GM23338 (cell line): Measurements from ENCODE around the gene VPREB3. TPM values are rescaled to one million over a fixed set of nuclear protein-coding genes. Genes with fewer than 3 reads are reported as not detected.

ENCODE experiments used
- ATAC-seq: fragments of 200-7000 bp; cut with Tn5 transposase; 3 replicates; pipeline ENCODE4 v1.9.1; 2020
- DNase-seq: peaks from one replicate; pipeline ENCODE4 v3.0.0-alpha.2; 2015; ENCODE audit warnings: low spot score
- H2AFZ ChIP-seq: fragments of 200-600 bp; sonication (generic); 2 replicates; pipeline ENCODE4 v1.8.0; 2016; ENCODE audit warnings: antibody characterized with exemption, mild to moderate bottlenecking, moderate library complexity
- H3F3A ChIP-seq: fragments of 200-600 bp; sonication (generic); replicated peaks from 2 replicates; pipeline ENCODE4 v1.8.0; 2017; ENCODE audit warnings: antibody characterized with exemption, mixed run types, low read depth
- H3K27ac ChIP-seq: fragments of 200-600 bp; sonication (generic); 2 replicates; pipeline ENCODE4 v1.6.1; 2016; ENCODE audit warnings: low read depth
- H3K27me3 ChIP-seq: fragments of 200-600 bp; sonication (generic); 2 replicates; pipeline ENCODE4 v1.8.0; 2016; ENCODE audit warnings: mild to moderate bottlenecking, mixed run types, moderate library complexity; ENCODE audit not compliant: insufficient read depth
- H3K36me3 ChIP-seq: fragments of 200-600 bp; sonication (generic); 2 replicates; pipeline ENCODE4 v1.8.0; 2016; ENCODE audit warnings: mild to moderate bottlenecking; ENCODE audit not compliant: insufficient read depth
- H3K4me1 ChIP-seq: fragments of 200-600 bp; sonication (generic); 2 replicates; pipeline ENCODE4 v1.8.0; 2016; ENCODE audit warnings: mild to moderate bottlenecking, moderate library complexity; ENCODE audit not compliant: insufficient read depth
- H3K4me2 ChIP-seq: fragments of 200-600 bp; sonication (generic); 2 replicates; pipeline ENCODE4 v1.7.1; 2017; ENCODE audit warnings: mixed run types
- H3K4me3 ChIP-seq: fragments of 200-600 bp; sonication (generic); 2 replicates; pipeline ENCODE4 v1.6.1; 2016; ENCODE audit warnings: mixed run types
- H3K79me2 ChIP-seq: fragments of 200-600 bp; sonication (generic); replicated peaks from 2 replicates; pipeline ENCODE4 v1.8.0; 2017; ENCODE audit warnings: mild to moderate bottlenecking; ENCODE audit not compliant: insufficient read depth
- H3K9me2 ChIP-seq: fragments of 200-600 bp; sonication (generic); 2 replicates; pipeline ENCODE4 v1.8.0; 2017; ENCODE audit not compliant: insufficient read depth
- H4K20me1 ChIP-seq: fragments of 200-600 bp; sonication (generic); replicated peaks from 2 replicates; pipeline ENCODE4 v1.8.0; 2017; ENCODE audit warnings: mild to moderate bottlenecking; ENCODE audit not compliant: insufficient read depth
- H3K27ac Mint-ChIP-seq: 2 replicates; pipeline ENCODE4 v1.8.0; 2020; ENCODE audit warnings: inconsistent platforms, mild to moderate bottlenecking, moderate library complexity, mixed read lengths
- H3K27me3 Mint-ChIP-seq: 3 replicates; pipeline ENCODE4 v1.8.0; 2022; ENCODE audit warnings: low read depth, mild to moderate bottlenecking, moderate library complexity, mixed read lengths, inconsistent platforms; ENCODE audit not compliant: insufficient read depth, poor library complexity
- H3K36me3 Mint-ChIP-seq: 3 replicates; pipeline ENCODE4 v1.8.0; 2021; ENCODE audit warnings: low read depth, mild to moderate bottlenecking, inconsistent platforms, moderate library complexity, mixed read lengths
- H3K4me1 Mint-ChIP-seq: 3 replicates; pipeline ENCODE4 v1.8.0; 2020; ENCODE audit warnings: mild to moderate bottlenecking, inconsistent platforms, mixed read lengths
- H3K4me3 Mint-ChIP-seq: 3 replicates; pipeline ENCODE4 v1.8.0; 2021; ENCODE audit warnings: moderate library complexity, mild to moderate bottlenecking, inconsistent platforms, mixed read lengths
- H3K9me3 Mint-ChIP-seq: 3 replicates; pipeline ENCODE4 v1.8.0; 2020; ENCODE audit warnings: moderate library complexity, mild to moderate bottlenecking, inconsistent platforms, mixed read lengths
- CREB1 ChIP-seq: fragments of 250-450 bp; sonication (Bioruptor Pico); IDR thresholded peaks from 2 replicates; pipeline ENCODE4 v1.5.0; 2020; ENCODE audit warnings: low read depth, mild to moderate bottlenecking, moderate library complexity
- CTCF ChIP-seq, 2 experiments: fragments of 200-600 bp in 1 of 2; sonication (generic) in 1 of 2; conservative IDR thresholded peaks; 2 replicates each; pipeline versions ENCODE4 v1.5.1 to v1.6.1; 2016 to 2017; ENCODE audit warnings: antibody characterized with exemption in 2 of 2, low read depth in 2 of 2, mild to moderate bottlenecking in 2 of 2, moderate library complexity in 1 of 2
- ETS1 ChIP-seq: IDR thresholded peaks from 2 replicates; pipeline ENCODE4 v1.6.1; 2016; ENCODE audit warnings: antibody characterized with exemption
- EZH2 ChIP-seq: fragments of 200-600 bp; sonication (generic); IDR thresholded peaks from one replicate; pipeline ENCODE4 v1.8.0; 2017; ENCODE audit warnings: antibody characterized with exemption, mild to moderate bottlenecking, low read depth; ENCODE audit not compliant: unreplicated experiment
- JUNB ChIP-seq: IDR thresholded peaks from one replicate; pipeline ENCODE4 v1.6.1; 2016; ENCODE audit warnings: antibody characterized with exemption; ENCODE audit not compliant: unreplicated experiment
- NANOG ChIP-seq: IDR thresholded peaks from 2 replicates; pipeline ENCODE4 v1.6.1; 2016; ENCODE audit warnings: antibody characterized with exemption, borderline replicate concordance
- POLR2AphosphoS5 ChIP-seq: IDR thresholded peaks from 2 replicates; pipeline ENCODE4 v1.6.1; 2016; ENCODE audit warnings: antibody characterized with exemption, low read depth
- STAT1 ChIP-seq: IDR thresholded peaks from one replicate; pipeline ENCODE4 v1.6.1; 2016; ENCODE audit warnings: antibody characterized with exemption; ENCODE audit not compliant: unreplicated experiment
- ZNF114 ChIP-seq: fragments of 250-450 bp; sonication (Bioruptor Pico); IDR thresholded peaks from 2 replicates; pipeline ENCODE4 v1.5.0; 2020; ENCODE audit warnings: mild to moderate bottlenecking, moderate library complexity
- ZNF331 ChIP-seq: fragments of 250-450 bp; sonication (Bioruptor Pico); IDR thresholded peaks from 2 replicates; pipeline ENCODE4 v1.5.0; 2020; ENCODE audit warnings: low read depth, mild to moderate bottlenecking, moderate library complexity
- ZNF462 ChIP-seq: fragments of 250-450 bp; sonication (Bioruptor Pico); IDR thresholded peaks from 2 replicates; pipeline ENCODE4 v1.5.0; 2020; ENCODE audit warnings: mild to moderate bottlenecking, moderate library complexity
- polyA plus RNA-seq: library from polyadenylated mRNA; unstranded; fragments of >200 nt; fragmentation: Nextera tagmentation; extraction: Ambion mirVana; gene quantifications from 2 replicates; pipeline ENCODE4 v1.2.1, GENCODE V29; 2016
- total RNA-seq: library from RNA; depleted of rRNA; stranded (reverse); fragments of >200 nt; shearing (Covaris generic); gene quantifications from 2 replicates; pipeline ENCODE4 v1.2.3, GENCODE V29; 2014

The VPREB3 gene
- total and polyA plus RNA-seq, 2 experiments from 2014 or later: 1.1 TPM; not detected in 1

GRCh38 chr22:23781065-23781464, 26.8 kb upstream of the VPREB3 start:
- H3K9me3 Mint-ChIP-seq: no peaks in the 10 kb centered on the region
- Histone ChIP-seq H2AFZ (no peak overlapping the region), H3K9me2 (no peaks in the 10 kb centered on the region), H3K79me2 (no peaks in the 10 kb centered on the region), H3K4me1 (no peaks in the 10 kb centered on the region), H3K4me3 (no peak overlapping the region), H3K27me3 (no peaks in the 10 kb centered on the region), H3K27ac (no peak overlapping the region), H3F3A (no peaks in the 10 kb centered on the region), H4K20me1 (no peaks in the 10 kb centered on the region), H3K36me3 (no peaks in the 10 kb centered on the region), H3K4me2 (no peak overlapping the region)
- ATAC-seq (no peak), DNase-seq (no peak)
- H3K4me1 Mint-ChIP-seq: no peaks in the 10 kb centered on the region; the same call in 2 of the 3 replicates
- TF ChIP-seq CTCF (conservative IDR thresholded peaks at IDR 0.05; ENCODE audit: low read depth in 2 of 2) (no peak), ETS1 (no peak)
- peaks cover 6% of the 10 kb centered on the region for H3K27me3 Mint-ChIP-seq
- H3K36me3 Mint-ChIP-seq: no peaks in the 10 kb centered on the region; the same call in 2 of the 3 replicates
- H3K4me3 Mint-ChIP-seq: no peak overlapping the region
- H3K27ac Mint-ChIP-seq: no peak overlapping the region

GRCh38 chr22:23780146-23780748, 26.0 kb upstream of the VPREB3 start:
- Mint-ChIP-seq H3K27ac (no peak overlapping the region), H3K27me3 (peaks cover 6% of the 10 kb centered on the region), H3K4me3 (no peak overlapping the region), H3K36me3 (no peaks in the 10 kb centered on the region; the same call in 2 of the 3 replicates), H3K4me1 (no peaks in the 10 kb centered on the region; the same call in 2 of the 3 replicates), H3K9me3 (no peaks in the 10 kb centered on the region)
- Histone ChIP-seq H3K27me3 (no peaks in the 10 kb centered on the region), H3K4me3 (no peak overlapping the region), H3F3A (0 out of 2 replicates have a peak, but pooled peaks cover 4% of the 10 kb centered on the region), H3K27ac (no peak overlapping the region), H3K79me2 (no peaks in the 10 kb centered on the region), H3K36me3 (no peaks in the 10 kb centered on the region), H3K4me1 (no peaks in the 10 kb centered on the region), H3K9me2 (no peaks in the 10 kb centered on the region), H4K20me1 (no peaks in the 10 kb centered on the region), H3K4me2 (no peak overlapping the region), H2AFZ (no peak overlapping the region)
- DNase-seq (no peak), ATAC-seq (no peak)
- TF ChIP-seq ZNF462 (CRISPR knock-in tag): no peak
- no peak for TF ChIP-seq ZNF114 (CRISPR knock-in tag)
- no peak for TF ChIP-seq POLR2AphosphoS5
- TF ChIP-seq EZH2: no peak
- no peak for TF ChIP-seq ETS1
- no peak for TF ChIP-seq STAT1
- no peak for TF ChIP-seq NANOG
- TF ChIP-seq CREB1: no peak
- TF ChIP-seq JUNB: no peak
- TF ChIP-seq ZNF331 (CRISPR knock-in tag): no peak
